GM19324 (cell line): Measurements from ENCODE around the gene ABCC10.
"Not testable (repeated sequence)": the region's sequence is repeated elsewhere in the genome, so short reads cannot be mapped to it uniquely, and the experiment has no call there.

ENCODE experiments used
- ATAC-seq: cut with Tn5 transposase; IDR thresholded peaks from one replicate; pipeline ENCODE4 v1.9.1; 2021; ENCODE audit warnings: mild to moderate bottlenecking, moderate library complexity; ENCODE audit not compliant: unreplicated experiment, low FRiP score

The ABCC10 gene

DNA sequence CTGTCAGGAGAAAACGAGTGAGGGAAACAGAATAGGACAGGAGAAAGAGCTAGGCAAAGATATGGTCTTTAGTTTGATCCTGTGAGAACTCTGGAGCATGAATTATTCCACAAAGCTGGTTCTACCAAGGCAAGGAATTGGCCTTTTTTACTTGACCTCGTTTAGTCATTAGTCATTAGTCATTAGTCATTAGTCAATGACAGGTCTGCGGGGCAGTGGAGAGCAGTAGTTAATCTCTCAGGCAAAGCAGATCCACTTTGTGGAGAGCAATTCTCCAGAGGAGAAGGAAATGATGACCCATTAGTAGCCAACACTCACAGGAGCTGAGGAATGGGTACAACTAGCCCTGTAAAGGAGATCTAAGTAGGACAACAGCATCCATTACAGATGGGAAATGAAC lies 22.0 kb upstream of the ABCC10 start:
- no peak for ATAC-seq

DNA sequence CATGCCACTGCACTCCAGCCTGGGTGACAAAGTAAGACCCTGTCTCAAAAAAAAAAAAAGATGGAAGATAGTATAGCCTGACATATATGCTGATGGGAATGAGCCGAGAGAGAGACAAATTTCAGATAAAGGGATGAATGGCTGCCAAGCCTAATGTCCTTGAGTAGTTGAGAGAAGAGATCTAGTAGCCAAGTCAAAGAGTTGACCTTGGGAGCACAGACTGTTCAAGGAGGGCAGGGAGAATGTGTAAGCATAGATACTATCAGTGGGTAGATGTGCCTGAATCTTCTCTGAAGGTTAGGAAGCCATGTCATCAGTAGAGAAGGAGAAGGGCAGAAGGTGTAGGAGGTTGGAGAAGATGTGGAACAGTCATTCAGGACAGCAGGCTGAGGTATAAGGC lies 20.0 kb upstream of the ABCC10 start:
- ATAC-seq = no peak

DNA sequence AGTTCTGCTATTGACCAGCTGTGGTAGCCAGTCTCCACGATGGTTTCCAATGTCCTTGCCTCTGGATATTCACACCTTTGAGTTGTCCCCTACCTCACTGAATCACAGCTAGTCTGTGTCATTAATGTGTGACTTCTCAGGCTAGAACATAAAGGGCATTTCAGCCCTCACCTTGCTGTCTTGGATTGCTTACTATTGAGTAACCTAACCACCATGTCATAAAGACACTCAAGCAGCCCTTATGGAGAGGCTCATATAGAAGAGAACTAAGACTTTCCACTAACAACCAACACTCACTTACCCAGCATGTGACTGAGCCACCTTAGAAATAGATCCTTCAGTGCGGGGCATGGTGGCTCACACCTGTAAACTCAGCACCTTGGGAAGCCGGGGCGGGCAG lies 19.1 kb upstream of the ABCC10 start:
- no peak for ATAC-seq

DNA sequence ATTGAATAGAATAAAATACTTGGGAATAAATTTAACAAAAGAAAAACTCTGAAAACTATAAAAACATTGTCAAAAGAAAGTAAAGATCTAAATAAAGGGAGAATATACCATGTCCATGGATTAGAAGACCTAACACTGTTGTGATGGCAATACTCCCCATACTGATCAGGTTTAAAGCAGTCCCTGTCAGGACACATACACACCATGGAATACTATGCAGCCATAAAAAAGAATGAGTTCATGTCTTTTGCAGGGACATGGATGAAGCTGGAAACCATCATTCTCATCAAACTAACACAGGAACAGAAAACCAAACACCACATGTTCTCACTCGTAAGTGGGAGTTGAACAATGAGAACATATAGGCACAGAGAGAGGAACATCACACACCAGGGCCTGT lies 16.6 kb upstream of the ABCC10 start:
- ATAC-seq = not testable (repeated sequence)

DNA sequence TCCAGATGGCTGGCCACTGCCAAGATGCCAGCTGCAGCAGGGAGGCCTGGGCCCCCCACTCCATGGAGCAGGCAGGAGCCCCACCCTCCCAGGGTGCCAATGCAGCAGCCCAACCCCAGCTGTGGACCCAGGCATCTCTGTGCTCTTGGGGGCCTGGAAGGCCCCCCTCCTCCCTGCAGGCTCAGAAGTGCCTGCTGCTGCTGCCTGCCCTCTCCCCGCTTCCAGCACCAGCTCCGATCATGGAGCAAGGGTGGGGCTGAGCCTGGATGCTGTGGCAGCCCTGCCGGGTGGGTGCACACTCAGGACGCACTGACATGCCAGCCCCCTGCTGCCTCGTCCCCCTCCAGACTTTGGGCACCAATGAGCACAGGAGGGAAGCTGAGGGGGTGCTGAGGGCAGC lies 14.8 kb upstream of the ABCC10 start:
- no peak for ATAC-seq

DNA sequence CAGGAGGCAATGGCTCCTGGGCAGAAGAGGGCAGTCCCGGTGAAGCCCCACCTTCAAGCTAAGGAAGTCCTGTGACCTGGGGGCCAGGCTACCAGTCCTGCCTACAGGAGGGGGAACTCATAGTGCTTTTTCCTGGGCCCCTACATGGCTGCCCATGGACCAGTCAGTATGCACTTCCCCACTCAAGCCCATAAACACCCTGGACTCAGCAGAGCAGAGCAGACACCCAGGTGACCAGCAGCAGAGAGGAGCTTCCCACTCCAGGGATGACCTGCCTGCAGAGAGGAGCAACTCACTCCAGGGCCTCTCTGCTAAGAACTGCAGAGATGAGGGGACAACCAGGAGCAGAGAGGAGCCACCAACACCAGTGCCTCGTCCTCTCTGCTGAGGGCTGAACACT lies 14.3 kb upstream of the ABCC10 start:
- ATAC-seq = no peak

DNA sequence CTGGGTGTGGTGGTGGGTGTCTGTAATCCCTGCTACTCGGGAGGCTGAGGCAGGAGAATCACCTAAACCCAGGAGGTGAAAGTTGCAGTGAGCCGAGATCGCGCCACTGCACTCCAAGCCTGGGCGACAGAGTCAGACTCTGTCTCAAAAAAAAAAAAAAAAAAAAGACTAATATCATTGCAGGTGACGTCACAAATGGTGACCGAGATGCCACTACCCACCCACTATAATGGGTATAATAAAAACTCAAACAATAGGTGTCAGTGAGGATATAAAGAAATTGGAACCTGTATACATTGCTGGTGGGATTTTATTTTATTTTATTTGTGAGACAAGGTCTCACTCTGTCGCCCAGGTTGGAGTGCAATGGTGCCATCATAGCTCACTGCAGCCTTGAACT lies 12.1 kb upstream of the ABCC10 start:
- not testable (repeated sequence) for ATAC-seq

DNA sequence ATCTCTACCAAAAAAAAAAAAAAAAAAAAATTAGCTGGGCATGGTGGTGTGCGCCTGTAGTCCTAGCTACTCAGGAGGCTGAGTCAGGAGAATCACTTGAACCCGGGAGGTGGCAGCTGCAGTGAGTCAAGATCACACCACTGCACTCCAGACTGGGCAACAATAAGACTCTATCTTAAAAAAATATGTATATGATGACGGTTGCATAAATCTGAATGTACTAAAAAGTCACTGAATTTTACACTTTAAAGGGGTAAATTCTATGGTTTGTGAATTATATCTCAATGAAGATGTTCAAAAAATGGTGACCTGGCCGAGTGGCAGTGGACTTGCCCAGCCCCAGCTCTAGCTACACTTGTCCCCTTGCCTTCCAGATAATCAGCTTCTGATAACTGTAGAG lies 10.4 kb upstream of the ABCC10 start:
- no peak for ATAC-seq

DNA sequence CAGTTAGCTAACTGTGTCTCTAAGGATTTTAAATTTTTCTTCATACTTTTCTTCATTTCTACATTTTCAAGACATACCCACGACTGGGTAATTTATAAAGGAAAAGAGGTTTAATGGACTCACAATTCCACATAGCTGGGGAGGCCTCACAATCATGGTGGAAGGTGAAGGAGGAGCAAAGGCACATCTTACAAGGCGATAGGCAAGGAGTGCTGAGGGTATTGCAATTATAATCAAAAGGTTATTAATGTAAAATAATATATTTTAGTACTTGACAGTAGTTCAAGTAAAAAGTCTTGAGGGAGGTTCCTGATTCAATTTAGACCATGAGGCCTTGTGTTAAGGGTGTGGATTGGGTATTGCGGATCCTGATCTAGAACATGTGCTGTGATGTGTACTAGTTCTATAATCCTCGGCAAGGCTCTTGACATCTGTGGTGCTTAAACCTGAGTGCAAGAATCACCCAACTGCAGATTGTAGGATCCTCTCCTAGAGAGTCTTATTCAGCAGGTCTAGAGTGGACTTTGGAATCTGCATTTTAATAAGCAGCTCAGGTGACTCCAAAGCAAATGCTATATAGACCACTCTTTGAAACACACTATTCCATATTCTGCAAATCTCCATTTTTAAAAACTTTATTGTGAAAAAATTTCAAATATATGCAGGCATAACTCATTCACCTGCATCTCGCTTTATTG lies 7.2 kb upstream of the ABCC10 start:
- no peak for ATAC-seq

DNA sequence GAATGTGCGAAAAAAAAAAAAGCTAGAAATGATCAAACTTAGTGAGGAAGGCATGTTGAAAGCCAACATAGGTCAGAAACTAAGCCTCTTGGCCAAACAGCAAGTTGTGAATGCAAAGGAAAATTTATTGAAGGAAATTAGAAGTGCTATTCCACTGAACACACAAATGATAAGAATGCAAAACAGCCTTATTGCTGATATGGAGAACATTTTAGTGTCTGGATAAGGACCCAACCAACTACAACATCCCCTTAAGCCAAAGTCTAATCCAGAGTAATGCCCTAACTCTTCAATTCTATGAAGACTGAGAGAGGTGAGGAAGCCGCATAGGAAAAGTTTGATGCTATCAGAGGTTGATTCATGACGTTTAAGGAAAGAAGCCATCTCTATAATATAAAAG lies 5.5 kb upstream of the ABCC10 start:
- no peak for ATAC-seq

DNA sequence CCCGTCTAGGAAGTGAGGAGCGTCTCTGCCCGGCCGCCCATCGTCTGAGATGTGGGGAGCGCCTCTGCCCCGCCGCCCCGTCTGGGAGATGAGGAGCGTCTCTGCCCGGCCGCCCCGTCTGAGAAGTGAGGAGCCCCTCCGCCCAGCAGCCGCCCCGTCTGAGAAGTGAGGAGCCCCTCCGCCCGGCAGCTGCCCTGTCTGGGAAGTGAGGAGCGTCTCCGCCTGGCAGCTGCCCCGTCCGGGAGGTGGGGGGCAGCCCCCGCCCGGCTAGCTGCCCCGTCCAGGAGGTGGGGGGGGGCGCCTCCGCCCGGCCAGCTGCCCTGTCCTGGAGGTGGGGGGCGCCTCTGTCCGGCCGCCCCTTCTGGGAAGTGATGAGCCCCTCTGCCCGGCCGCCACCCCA lies 2.3 kb upstream of the ABCC10 start:
- ATAC-seq = not testable (repeated sequence)

DNA sequence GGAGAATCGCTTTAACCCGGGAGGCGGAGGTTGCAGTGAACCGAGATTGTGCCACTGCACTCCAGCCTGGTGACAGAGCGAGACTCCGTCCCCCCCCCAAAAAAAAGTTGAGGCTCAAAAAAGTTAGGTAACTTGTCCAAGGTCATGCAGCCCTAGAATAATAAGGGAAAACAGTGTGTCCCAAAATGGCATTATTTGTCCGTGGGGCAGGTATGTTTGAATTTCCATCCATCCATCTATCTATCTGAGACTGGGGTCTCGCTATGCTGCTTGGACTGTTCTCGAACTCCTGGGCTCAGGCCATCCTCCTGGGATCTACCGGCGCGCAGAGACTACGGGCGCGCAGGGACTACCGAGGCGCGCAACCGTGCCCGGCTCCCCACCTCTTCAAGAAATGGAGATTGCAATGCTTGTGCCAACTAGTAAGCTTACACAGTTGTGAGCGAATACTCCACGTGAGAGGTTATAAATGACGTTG lies 374 bp upstream of the ABCC10 start:
- ATAC-seq = no peak

DNA sequence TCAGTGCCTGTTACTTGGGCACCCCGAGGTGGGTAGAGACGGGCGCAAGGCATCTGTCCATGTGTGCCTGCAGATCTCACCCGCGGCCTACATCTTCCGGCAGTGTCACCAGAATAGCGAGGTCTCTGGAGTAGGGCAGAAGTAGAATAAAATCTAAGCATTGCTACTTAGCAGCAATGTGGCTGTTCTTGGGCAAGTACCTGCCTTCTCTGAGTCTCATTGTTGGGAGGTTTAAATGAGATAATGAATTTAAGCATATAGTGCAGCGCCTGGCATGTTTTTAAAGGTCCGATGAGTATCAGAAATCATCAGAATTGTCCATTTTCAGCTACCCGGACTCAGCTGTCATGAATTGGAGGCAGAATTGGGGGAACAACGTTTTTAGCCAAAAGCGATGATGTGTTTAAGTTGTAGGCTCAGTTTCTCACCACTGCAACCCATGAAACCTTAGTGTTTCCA lies 800 bp downstream of the ABCC10 start:
- ATAC-seq = no peak

DNA sequence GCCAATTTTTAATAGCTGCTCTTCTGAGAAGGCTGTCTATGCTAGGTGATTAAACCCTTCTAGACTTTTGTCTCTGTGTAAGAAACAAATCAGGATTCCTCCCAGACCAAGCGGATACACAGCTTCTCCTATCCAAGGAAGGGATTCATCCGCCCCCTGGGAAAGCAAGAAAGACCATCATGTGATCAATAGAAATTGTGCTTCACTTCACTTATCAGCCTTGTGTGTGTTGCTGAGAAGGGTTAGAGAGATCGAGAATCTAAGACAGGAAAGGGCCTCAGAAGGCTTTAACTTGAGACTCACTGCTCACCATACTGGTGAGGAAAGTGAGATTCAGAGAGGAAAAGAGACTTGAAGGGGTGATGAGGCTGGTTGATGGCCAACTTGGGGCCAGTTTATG lies 1.5 kb downstream of the ABCC10 start:
- no peak for ATAC-seq

DNA sequence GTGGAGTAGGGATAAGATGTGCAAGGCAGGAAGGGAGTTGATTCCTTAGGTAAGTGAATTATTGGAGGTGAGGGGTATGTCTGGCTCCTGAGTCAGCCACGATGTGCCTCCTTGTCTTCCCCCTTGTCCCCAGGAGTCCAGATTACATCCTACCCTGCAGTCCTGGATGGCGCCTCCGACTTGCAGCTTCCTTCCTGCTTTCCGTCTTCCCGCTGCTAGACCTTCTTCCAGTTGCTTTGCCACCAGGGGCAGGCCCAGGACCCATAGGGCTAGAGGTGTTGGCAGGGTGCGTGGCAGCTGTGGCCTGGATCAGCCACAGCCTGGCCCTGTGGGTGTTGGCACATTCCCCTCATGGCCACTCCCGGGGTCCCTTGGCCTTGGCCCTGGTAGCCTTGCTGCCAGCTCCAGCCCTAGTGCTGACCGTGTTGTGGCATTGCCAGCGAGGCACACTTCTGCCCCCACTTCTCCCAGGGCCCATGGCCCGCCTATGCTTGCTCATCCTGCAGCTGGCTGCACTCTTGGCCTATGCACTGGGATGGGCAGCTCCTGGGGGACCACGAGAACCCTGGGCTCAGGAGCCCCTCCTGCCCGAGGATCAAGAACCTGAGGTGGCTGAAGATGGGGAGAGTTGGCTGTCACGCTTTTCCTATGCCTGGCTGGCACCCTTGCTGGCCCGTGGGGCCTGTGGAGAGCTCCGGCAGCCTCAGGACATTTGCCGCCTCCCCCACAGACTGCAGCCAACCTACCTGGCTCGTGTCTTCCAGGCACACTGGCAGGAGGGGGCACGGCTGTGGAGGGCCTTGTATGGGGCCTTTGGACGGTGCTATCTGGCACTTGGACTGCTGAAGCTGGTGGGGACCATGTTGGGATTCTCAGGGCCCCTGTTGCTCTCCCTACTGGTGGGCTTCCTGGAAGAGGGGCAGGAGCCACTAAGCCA lies 4.9 kb downstream of the ABCC10 start:
- no peak for ATAC-seq

DNA sequence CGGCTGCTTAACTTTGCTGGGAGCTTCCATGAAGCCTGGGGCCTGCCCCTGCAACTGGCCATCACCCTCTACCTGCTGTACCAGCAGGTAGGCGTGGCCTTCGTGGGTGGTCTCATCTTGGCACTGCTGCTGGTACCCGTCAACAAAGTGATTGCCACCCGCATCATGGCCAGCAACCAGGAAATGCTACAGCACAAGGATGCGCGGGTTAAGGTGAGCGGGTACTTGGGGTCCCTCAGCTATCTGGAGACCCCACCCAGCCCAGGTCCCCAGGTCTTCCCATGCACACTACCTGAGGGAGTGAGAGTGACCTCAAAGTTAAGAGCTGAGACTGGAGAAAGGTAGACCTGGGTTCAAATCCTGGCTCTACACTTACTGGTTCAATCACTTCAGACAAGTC lies 5.8 kb downstream of the ABCC10 start:
- ATAC-seq = no peak

DNA sequence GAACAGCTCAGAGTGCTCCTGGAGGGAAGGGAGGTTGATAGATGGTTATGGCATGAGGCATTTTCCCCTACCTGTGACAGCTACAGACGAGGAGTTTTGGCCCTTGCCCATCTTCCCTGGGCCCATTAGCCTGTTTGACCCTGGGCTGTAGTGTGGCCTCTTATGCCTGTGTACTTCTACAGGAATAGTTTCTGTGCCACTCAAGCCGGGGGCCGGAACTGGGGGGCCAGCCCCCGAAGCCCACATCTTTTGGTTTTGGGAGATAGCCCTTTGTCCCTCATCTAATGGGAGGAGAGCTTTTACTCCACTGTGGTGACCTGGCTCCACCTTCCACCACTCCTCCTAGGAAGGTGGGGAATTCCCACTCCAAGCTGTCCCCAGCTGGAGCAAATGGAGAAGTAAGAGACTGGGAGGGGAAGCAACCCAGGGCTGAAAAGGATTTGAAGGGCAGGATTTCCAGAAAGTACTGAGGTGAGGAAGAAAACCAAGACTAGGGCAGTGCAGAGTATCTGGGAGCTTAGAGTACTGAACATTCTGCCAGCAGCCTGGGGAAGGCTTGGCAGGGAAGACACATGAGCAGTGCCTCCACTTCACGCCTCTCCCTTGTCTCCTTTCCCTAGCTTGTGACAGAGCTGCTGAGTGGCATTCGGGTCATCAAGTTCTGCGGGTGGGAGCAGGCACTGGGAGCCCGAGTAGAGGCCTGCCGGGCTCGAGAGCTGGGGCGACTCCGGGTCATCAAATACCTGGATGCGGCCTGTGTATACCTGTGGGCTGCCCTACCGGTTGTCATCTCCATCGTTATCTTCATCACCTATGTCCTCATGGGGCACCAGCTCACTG lies 6.9 kb downstream of the ABCC10 start:
- ATAC-seq = no peak

DNA sequence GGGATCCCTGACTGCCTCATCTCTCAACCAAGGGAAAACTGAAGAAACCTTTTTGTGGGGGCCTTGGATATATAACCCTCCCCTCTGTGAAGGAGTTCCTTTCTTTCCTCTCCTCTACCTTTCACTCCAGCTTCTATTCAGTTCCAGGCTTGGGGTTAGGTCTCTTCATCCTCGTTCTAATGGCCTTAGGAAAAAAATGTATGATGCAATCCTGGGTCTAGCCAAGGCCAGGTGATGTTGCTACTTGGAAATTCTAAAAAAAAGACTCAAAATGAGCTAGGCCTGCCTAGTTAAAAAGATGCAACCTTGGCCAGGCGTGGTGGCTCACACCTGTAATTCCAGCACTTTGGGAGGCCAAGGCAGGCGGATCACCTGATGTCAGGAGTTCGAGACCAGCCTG lies 7.6 kb downstream of the ABCC10 start:
- ATAC-seq = no peak

DNA sequence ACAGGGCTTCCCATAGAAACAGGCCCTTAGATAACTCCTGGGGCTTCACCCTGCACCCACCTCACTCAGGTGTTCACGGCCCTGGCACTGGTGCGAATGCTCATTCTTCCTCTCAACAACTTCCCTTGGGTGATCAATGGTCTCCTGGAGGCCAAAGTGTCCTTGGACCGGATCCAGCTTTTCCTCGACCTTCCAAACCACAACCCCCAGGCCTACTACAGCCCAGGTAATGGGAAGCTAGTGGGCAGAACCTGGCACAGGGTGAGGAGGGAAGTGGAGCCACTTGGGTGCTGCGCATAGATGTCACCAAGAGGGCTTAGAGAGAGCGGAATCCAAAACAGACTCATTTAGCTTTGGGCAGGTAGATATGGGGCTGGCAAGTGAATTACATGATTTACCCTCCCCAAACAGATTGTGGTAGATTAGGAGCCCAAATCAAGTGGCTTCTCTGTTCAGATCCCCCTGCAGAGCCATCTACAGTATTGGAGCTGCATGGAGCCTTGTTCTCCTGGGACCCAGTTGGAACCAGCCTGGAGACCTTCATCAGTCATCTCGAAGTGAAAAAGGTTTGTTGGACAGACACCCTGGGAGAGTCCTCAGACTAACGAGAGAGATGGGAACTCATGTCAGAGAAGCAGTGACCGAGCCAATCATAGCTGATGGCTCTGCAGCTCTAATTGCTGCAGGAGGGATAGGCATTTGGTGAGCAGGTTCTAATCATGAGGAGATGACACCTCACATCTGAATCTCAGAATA lies 8.5 kb downstream of the ABCC10 start:
- ATAC-seq = no peak
